HG02678 (cell line): ENCODE results near the gene MTHFD2.
A peak's percentile ranks its signal among the peaks of the same experiment; 100 is the strongest.
"Not testable (repeated sequence)": the region's sequence is repeated elsewhere in the genome, so short reads cannot be mapped to it uniquely, and the experiment has no call there.

Experiments
- ATAC-seq: cut with Tn5 transposase; IDR thresholded peaks from one replicate; pipeline ENCODE4 v1.9.1; 2021; ENCODE audit warnings: mild to moderate bottlenecking, moderate library complexity; ENCODE audit not compliant: unreplicated experiment

Gene MTHFD2

DNA sequence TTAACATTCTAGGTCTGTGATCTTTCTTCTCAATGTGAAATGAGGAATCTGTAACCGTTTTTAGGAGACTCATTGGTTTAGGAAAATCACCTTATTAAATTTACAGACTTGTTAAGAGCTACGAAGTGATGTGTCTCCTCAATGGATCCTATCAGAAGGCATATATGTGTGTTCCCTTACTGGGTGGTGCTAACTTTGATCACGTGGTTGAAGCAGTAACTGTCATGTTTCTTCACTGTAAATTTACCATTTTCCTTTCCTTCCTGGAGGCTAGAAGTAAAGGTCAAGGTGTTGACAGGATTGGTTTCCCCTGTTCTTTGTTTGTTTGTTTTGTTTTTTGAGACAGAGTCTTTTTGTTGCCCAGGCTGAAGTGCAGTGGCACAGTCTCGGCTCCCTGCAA lies 1.4 kb upstream of the MTHFD2 start:
- no peak for ATAC-seq

DNA sequence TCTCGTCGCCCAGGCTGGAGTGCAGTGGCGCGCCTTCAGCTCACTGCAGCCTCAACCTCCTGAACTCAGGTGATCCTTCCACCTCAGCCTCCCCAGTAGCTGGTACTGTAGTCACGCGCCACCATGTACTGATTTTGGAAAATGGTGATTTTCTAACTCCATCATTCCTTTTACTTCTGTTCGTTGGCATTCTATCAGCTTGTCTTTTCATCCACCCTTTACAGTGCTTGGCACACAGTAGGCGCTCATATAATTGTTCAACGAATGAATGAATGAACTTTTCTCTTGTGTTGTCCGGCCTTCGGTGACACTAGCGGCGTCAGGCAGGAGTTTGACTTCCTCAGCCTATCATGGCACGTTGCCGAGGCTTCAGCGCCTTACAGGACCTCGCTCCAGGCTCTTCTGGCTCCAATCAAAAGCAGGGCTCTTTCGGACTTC lies 373 bp upstream of the MTHFD2 start:
- no peak for ATAC-seq

DNA sequence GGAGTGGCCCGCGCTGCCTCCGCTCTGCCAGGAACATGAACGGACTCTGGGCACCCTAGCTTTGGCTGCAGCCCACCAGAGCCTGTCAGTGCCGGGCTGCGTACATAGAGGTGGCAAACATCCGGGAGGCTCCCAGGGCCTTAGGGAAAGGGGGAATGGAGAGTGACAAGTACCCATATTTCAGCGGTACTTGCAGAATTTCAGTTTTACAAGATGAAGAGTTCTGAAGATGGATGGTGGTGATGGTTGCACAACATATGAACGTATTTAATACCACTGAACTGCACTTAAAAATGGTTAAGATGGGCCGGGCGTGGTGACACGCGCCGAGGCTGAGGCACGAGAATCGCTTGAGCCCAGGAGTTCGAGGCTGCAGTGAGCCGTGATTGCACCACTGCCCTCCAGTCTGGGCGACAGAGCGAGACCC lies 873 bp downstream of the MTHFD2 start:
- no peak for ATAC-seq

- no peak for ATAC-seq
Measured at GRCh38 chr2:74199871-74200305, 1.5 kb downstream of the MTHFD2 start.

DNA sequence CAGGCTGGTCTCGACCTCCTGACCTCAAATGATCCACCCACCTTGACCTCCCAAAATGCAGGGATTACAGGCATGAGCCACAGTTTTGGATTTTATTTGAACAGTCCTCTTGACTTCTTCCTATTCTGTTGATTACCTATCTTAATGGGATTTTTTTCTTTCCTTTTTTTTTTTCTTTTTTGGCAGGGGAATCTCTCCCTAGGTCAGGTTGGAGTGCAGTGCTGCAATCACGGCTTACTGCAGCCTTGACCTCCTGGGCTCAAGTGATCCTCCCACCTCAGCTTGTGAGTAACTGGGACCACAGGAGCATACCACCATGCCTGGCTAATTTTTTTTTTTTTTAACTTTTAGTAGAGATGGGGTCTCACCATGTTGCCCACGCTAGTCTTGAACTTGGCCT lies 2.8 kb downstream of the MTHFD2 start:
- no peak for ATAC-seq

DNA sequence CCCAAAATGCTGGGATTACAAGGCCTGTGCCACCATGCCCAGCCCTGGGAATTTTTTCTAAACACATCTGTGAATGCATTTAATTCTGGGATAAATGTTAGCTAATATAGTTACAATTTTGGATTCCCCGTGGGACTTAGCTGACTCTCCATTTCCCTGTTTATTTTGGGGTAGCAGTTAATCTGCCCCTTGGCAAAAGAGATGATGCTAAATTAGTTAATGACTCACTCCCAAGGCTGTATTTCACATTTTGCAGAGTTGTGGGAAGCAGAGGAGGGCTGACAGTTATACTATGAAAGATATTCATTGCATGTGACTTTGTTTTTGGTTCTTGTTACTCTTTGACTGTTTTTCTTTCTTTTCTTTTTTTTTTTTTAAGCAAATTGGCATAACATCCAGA lies 3.2 kb downstream of the MTHFD2 start:
- no peak for ATAC-seq

DNA sequence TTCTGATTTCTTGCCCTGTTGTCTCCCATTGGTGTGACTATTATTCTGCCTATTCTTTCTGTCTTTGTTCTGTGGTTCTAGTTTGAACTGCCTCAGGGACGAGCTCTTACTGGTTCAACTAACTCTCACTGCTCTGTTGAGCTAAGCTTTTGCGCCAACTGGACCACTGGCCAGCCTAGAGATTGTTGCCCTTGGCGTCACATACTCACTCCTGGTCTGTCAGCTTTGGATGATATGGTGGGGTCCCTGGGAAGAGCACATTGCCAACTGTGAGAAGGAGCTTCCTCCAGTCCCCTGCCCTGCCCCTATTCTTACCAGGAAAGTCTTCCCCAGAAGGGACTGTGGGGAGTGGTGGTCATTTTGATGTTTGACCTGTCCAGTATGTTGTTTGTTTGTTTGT lies 6.0 kb downstream of the MTHFD2 start:
- no peak for ATAC-seq

DNA sequence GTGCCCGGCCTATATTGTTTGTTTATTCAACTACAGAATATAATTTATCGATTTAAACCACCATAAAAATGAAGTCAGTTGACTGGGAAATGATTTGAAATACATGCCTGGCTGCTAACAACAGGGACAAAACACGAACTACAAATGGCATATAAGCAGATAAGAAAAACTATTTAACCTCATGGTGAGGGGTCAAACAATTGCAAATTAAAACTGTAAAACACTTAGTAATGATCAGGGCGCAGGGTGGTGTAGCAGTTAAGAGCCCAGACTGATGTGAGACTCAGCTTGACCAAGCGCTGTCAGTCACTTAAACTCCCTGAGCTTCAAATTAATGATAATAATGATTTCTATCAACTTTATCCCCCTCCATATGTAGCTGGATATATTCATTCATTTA lies 6.7 kb downstream of the MTHFD2 start:
- ATAC-seq = no peak

DNA sequence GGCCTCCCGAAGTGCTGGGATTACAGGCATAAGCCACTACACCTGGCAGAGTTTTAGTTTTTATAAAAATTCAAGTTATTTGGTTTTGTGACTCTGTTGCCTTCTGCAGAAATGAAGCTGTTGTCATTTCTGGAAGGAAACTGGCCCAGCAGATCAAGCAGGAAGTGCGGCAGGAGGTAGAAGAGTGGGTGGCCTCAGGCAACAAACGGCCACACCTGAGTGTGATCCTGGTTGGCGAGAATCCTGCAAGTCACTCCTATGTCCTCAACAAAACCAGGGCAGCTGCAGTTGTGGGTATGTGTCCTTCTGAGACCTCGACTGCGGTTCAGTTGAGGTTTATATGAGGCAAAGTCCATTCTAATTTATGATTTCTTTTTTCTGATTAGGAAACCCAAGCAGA lies 7.2 kb downstream of the MTHFD2 start:
- ATAC-seq = no peak

GRCh38 chr2:74206180-74206688 lies 7.8 kb downstream of the MTHFD2 start:
- ATAC-seq = peak; percentile 91

- ATAC-seq = no peak
Measured at GRCh38 chr2:74212702-74213410, 14.4 kb downstream of the MTHFD2 start.

DNA sequence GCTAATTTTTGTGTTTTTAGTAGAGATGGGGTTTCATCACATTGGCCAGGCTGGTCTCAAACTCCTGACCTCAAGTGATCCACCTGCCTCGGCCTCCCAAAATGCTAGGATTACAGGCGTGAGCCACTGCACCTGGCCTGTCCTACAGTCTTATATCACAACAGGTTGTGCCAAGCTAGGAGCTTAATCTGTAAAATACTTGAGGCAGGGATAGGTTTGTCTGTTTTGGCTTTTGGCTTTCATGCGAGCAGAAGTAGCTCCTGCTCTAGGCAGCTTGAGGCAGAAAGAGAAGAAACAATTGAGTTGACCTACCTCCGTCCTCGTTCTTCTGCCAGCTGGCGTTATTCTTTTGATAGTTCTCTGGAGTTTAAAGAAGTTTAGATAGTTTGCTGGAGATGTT lies 17.4 kb downstream of the MTHFD2 start:
- ATAC-seq = not testable (repeated sequence)

GRCh38 chr2:74216642-74217041 lies 18.2 kb downstream of the MTHFD2 start:
- no peak for ATAC-seq

- no peak for ATAC-seq
Measured at GRCh38 chr2:74219846-74220486, 21.6 kb downstream of the MTHFD2 start.

DNA sequence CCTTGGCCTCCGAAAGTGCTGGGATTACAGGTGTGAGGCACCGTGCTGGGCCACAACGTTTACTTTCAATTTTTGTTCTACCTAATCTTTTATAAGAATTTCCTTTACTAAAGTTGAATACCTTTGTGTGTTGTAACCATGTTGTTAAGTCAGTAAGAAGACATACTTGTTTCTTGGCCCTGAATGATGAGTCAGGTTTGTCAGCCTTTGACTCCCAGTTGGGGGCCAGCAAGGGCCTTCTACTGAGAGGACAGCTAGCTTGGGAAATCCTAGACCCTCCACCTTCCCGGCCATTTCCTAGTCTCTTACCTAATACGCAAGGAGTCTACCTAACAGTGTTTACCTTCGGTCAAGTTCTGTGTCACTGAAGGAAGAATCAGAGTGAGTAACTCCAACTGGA lies 22.7 kb downstream of the MTHFD2 start:
- no peak for ATAC-seq

DNA sequence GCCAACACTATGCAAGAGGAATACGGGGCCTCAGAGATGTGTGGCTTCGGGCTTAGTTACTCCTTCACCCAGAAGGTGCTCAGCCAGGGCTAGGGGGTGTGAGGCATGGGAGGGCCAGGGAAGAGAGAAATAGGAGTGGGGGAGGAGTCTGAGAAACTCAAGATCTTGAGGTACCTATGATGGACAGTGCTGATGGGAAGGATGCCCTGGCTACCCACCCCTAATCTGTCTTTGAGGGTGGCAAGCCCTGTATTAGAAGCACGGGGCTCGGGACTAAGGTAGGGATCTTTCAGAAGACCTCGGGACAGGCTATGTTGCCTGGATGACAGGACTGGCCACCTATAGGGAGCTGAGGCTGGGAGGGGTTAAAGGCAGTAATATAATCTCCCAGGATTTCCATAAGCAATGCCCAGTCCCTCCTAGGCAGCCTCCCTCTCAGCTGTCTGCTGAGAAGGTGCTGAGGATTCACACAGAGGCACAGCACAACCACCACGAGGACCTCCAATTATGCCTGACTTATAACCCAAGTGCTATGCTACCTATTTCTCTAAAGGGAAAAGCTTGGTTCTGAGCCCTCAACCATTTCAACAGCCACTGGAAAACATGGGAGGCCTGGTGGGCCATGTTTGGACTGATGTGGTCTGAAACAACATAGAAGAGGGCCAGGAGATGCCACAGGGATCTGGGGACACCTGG lies 23.3 kb downstream of the MTHFD2 start:
- ATAC-seq = no peak

DNA sequence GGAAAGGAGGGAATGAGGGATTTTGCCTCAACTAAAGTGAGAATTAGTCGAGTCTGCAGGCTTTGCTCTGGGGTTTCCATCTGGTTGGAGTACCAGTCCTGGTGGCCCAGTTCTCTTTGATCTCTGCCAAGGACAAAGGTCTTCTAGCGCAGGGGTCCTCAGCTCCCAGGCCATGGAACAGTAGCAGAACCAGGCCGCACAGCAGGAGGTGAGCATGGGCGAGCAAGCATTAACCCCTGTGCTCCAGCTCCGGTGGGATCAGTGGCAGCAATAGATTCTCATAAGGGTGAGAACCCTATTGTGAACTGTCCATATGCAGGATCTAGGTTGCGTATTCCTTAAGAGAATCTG lies 23.9 kb downstream of the MTHFD2 start:
- no peak for ATAC-seq

DNA sequence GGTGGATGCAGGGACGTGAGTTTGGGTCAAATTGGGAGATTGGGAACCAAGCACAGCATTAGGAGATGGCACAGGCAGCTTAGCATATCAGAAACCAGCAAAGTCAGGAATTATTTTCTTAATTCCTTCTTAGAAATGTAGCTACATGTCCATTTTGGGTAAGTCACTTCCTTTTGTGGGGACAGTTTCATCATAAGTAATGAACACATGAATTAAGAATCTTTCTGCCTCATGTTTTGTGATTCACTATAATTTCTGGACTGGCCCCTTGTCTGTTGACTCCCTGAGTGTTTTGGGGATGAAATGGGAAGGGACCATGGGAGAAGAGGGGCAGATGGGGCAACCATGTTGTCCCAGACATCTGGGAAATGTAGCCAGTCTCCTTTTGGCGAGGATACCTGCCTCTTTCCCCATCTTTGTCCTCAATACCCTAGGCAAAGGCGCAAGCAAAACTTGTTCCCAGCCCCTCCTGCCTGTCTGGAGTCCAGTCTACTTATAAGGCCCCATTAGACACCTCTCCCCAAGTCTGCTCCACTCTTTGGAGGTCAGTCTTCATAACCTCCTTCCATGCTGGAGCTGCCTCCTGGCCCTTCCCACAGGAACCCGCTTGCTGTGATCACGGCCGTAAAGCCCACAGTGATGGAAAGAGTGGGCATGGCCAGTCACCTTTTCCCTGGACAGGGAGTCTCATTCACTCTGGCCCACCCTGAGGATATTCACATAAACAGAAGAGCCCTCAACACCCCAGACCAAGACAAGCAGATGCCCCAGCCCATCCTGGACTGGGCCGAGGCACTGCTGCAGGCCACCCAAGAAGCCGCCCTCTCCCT lies 25.7 kb downstream of the MTHFD2 start:
- ATAC-seq = no peak

GRCh38 chr2:74225698-74226459 lies 27.5 kb downstream of the MTHFD2 start:
- ATAC-seq = no peak

DNA sequence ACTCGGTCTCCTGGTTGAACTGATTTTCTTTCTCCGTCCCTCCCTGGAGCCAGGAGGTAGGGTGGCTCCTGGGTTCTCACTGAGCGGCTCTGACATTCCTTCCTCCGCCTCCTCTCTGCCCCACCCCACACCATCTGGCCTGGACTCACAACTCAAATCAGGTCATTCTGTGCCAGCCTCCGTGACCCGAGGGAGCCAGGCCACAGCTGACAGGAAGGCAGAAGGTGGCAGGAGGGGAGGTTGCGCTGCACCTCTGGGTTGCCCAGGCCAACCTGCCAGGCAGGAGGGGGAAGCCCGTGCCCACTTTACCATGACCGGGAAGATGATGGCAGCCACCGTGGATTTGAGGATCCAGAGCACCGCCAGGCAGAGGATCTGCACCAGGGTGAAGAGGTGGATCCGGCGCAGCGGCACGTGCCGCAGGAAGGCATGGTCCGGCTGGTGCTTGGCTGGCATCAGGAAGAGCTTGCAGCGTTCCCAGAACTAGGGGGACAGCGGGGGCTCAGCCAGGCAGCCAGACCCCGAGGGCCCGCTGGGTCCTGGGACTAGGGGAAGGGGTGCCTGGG lies 28.3 kb downstream of the MTHFD2 start:
- no peak for ATAC-seq
